DOHH2 (cell line): ENCODE measurements around the gene KLHL1.

ENCODE experiments used
- H3F3A ChIP-seq: fragments of 200-600 bp; sonication (generic), shearing (Covaris generic); 2 replicates; pipeline ENCODE4 v1.6.0; 2016; ENCODE audit warnings: antibody characterized with exemption, mild to moderate bottlenecking; ENCODE audit not compliant: control insufficient read depth, insufficient read depth
- H3K27ac ChIP-seq: fragments of 200-600 bp; sonication (generic); 2 replicates; pipeline ENCODE4 v1.5.1; 2014; ENCODE audit warnings: low read depth, mild to moderate bottlenecking, low read length, moderate library complexity
- H3K27me3 ChIP-seq: fragments of 200-600 bp; sonication (generic); 2 replicates; pipeline ENCODE4 v1.6.1; 2014; ENCODE audit warnings: mild to moderate bottlenecking, low read length, mixed read lengths; ENCODE audit not compliant: control insufficient read depth
- H3K36me3 ChIP-seq: fragments of 200-600 bp; sonication (generic); 2 replicates; pipeline ENCODE4 v1.6.1; 2014; ENCODE audit warnings: mild to moderate bottlenecking, low read length, moderate library complexity, mixed read lengths; ENCODE audit not compliant: control insufficient read depth
- H3K4me1 ChIP-seq: fragments of 200-600 bp; sonication (generic); 2 replicates; pipeline ENCODE4 v1.6.1; 2014; ENCODE audit warnings: mild to moderate bottlenecking, low read length, mixed read lengths; ENCODE audit not compliant: control insufficient read depth
- H3K4me2 ChIP-seq: fragments of 200-600 bp; sonication (generic); 2 replicates; pipeline ENCODE4 v1.6.0; 2014; ENCODE audit warnings: mild to moderate bottlenecking, low read length, moderate library complexity
- H3K4me3 ChIP-seq: fragments of 200-600 bp; sonication (generic); 2 replicates; pipeline ENCODE4 v1.5.1; 2014; ENCODE audit warnings: mild to moderate bottlenecking, low read length, mixed read lengths
- H3K79me2 ChIP-seq: fragments of 200-600 bp; sonication (generic); 2 replicates; pipeline ENCODE4 v1.6.1; 2014; ENCODE audit warnings: mild to moderate bottlenecking, low read length, mixed read lengths; ENCODE audit not compliant: control insufficient read depth
- H3K9me2 ChIP-seq: fragments of 200-600 bp; sonication (generic); replicated peaks from 2 replicates; pipeline ENCODE4 v1.6.1; 2014; ENCODE audit warnings: mild to moderate bottlenecking, low read length, mixed read lengths; ENCODE audit not compliant: control insufficient read depth
- H3K9me3 ChIP-seq: fragments of 200-600 bp; sonication (generic); 2 replicates; pipeline ENCODE4 v1.6.1; 2014; ENCODE audit warnings: antibody characterized with exemption, low read length, mixed read lengths; ENCODE audit not compliant: control insufficient read depth, insufficient read depth
- H4K20me1 ChIP-seq: fragments of 200-600 bp; sonication (generic); 2 replicates; pipeline ENCODE4 v1.6.0; 2014; ENCODE audit warnings: low read depth, mild to moderate bottlenecking, antibody characterized with exemption, low read length, moderate library complexity; ENCODE audit not compliant: control insufficient read depth, insufficient read depth
- EZH2phosphoT487 ChIP-seq: fragments of 200-600 bp; sonication (generic); IDR thresholded peaks from 2 replicates; pipeline ENCODE4 v1.6.1; 2017; ENCODE audit warnings: borderline replicate concordance, mild to moderate bottlenecking, antibody characterized with exemption, low read length, moderate library complexity, mixed read lengths
- TF ChIP-seq, protein P1 (sequence below): fragments of 200-600 bp; sonication (generic); IDR thresholded peaks from one replicate; pipeline ENCODE4 v1.5.1; 2014; ENCODE audit warnings: antibody characterized with exemption, mild to moderate bottlenecking, low read depth, low read length; ENCODE audit not compliant: poor library complexity, severe bottlenecking

The KLHL1 gene

DNA sequence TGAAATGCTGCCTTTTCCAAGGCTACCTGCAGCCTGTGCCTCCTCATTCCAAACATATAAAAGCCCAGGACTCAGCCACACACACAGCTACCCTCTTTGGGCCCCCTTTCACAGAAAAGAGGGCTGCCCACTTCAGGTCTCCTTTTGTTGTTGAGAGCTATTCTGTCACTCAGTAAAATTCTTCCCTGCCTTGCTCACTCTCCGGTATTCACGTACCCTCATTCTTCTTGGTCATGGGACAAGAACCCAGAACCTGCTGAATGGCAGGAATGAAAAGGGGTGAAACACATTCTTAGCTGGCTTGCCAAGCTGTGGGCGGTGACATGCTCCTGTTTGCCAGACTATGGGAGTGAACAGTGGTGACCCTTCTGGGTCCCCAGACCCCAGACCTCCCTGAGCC, 338.6 kb downstream of the KLHL1 start:
- no peak overlapping the region for H3K4me2 ChIP-seq
- H3K27me3 ChIP-seq = no peaks in the 10 kb centered on the region
- H3K27ac ChIP-seq = no peak overlapping the region
- no peaks in the 10 kb centered on the region for H3F3A ChIP-seq
- no peaks in the 10 kb centered on the region for H3K36me3 ChIP-seq
- no peaks in the 10 kb centered on the region for H3K4me1 ChIP-seq
- no peaks in the 10 kb centered on the region for H3K9me2 ChIP-seq
- H3K79me2 ChIP-seq = no peaks in the 10 kb centered on the region
- peaks cover 6% of the 10 kb centered on the region; the same call in 1 of the 2 replicates for H3K9me3 ChIP-seq
- TF ChIP-seq, protein P1, sequence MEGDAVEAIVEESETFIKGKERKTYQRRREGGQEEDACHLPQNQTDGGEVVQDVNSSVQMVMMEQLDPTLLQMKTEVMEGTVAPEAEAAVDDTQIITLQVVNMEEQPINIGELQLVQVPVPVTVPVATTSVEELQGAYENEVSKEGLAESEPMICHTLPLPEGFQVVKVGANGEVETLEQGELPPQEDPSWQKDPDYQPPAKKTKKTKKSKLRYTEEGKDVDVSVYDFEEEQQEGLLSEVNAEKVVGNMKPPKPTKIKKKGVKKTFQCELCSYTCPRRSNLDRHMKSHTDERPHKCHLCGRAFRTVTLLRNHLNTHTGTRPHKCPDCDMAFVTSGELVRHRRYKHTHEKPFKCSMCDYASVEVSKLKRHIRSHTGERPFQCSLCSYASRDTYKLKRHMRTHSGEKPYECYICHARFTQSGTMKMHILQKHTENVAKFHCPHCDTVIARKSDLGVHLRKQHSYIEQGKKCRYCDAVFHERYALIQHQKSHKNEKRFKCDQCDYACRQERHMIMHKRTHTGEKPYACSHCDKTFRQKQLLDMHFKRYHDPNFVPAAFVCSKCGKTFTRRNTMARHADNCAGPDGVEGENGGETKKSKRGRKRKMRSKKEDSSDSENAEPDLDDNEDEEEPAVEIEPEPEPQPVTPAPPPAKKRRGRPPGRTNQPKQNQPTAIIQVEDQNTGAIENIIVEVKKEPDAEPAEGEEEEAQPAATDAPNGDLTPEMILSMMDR = no peak
- TF ChIP-seq EZH2phosphoT487 = no peak
- H3K4me3 ChIP-seq = no peak overlapping the region
- no peaks in the 10 kb centered on the region for H4K20me1 ChIP-seq

DNA sequence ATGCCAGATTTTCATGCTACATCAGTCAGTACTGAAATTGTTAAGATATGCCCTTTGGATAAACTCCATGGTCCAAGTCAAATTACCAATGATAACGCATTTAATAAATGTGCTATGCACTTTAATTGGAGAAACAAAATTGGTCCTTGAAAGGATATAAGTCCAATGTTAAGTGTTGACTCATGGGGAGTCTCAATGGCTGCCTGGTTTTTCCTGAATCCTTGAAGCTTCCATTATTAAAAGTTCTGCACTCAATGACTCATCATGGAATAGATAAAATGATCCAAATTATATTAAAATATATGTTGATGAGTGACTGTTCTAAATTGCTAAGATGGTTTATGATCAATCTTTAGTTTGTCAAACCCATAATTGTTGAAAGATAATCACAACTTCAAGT, 346.7 kb downstream of the KLHL1 start:
- Histone ChIP-seq H3K4me2 (no peak overlapping the region), H3K27ac (no peak overlapping the region), H3K4me3 (no peak overlapping the region), H3K36me3 (no peaks in the 10 kb centered on the region), H4K20me1 (no peaks in the 10 kb centered on the region), H3K4me1 (no peaks in the 10 kb centered on the region), H3F3A (no peaks in the 10 kb centered on the region), H3K9me3 (no peaks in the 10 kb centered on the region), H3K79me2 (no peaks in the 10 kb centered on the region), H3K27me3 (no peaks in the 10 kb centered on the region), H3K9me2 (no peaks in the 10 kb centered on the region)
- TF ChIP-seq EZH2phosphoT487 = no peak
- TF ChIP-seq, protein P1 = no peak

DNA sequence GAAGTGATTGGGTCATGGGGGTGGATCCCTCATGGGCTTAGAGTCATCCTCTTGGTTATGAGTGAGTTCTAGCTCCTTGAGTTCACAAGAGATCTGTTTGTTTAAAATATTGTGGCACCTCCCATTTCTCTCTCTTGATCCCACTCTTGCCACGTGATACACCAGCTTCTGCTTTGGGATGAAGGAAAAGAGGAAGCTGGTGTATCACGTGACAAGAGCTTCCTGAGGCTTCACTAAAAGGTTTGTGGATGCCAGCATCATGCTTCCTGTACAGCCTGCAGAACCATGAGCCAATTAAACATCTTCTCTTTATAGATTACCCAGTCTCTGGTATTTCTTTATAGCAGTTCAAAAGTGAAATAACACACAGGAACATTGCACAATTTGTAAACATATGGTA, 353.2 kb downstream of the KLHL1 start:
- Histone ChIP-seq H3K4me2 (no peak overlapping the region), H3K9me2 (no peaks in the 10 kb centered on the region), H3K27me3 (no peaks in the 10 kb centered on the region), H4K20me1 (no peaks in the 10 kb centered on the region), H3F3A (no peaks in the 10 kb centered on the region), H3K4me1 (no peaks in the 10 kb centered on the region), H3K9me3 (no peaks in the 10 kb centered on the region), H3K27ac (no peak overlapping the region), H3K79me2 (no peaks in the 10 kb centered on the region), H3K36me3 (no peaks in the 10 kb centered on the region), H3K4me3 (no peak overlapping the region)
- TF ChIP-seq EZH2phosphoT487 = no peak
- TF ChIP-seq, protein P1 = no peak

DNA sequence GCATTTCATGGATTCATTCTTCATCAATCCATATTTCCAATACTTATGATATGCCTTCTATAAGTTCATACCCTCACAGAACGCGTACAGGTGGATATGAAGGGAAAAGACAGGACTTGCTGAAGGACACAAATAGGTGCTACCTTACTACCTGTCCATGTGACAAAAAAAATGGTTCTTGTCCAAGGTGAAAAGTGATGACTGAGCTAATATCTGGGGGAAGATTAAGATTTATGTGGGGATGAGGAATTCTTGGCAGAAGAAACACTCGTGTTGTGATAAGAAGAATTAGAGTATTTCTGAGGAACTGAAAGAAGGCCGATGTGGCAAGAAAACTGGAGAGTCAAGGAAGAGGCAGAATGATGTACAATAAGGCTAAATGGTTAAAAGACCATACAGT, 357.0 kb downstream of the KLHL1 start:
- Histone ChIP-seq H3K4me3 (no peak overlapping the region), H3K79me2 (no peaks in the 10 kb centered on the region), H3K4me2 (no peak overlapping the region), H3K27me3 (no peaks in the 10 kb centered on the region), H4K20me1 (no peaks in the 10 kb centered on the region), H3K27ac (no peak overlapping the region), H3F3A (no peaks in the 10 kb centered on the region), H3K9me2 (no peaks in the 10 kb centered on the region), H3K4me1 (no peaks in the 10 kb centered on the region), H3K36me3 (no peaks in the 10 kb centered on the region), H3K9me3 (no peaks in the 10 kb centered on the region)
- TF ChIP-seq, protein P1 = no peak
- TF ChIP-seq EZH2phosphoT487 = no peak
